ENCODE measurements around the gene ZSCAN21.

The ZSCAN21 gene

GRCh38 chr7:100101016-100101862 is 51.7 kb downstream of the ZSCAN21 start, which contains the start of the genes AP4M1 and MCM7:
Gene AP4M1 (plus strand): TSS chr7:100101643. CDS start chr7:100101715, 72 bp downstream.
Gene MCM7 (minus strand): TSS chr7:100101397. CDS start chr7:100101294, 103 bp downstream.
- DNase-seq, result peak; percentile 97

GRCh38 chr7:100102950-100103840 is 53.6 kb downstream of the ZSCAN21 start:
- no peak for DNase-seq

- DNase-seq, result no peak
Observed at GRCh38 chr7:100105534-100105933, 56.0 kb downstream of the ZSCAN21 start.

GRCh38 chr7:100106633-100107032 is 57.1 kb downstream of the ZSCAN21 start:
- DNase-seq, result no peak

GRCh38 chr7:100107125-100107737 is 57.7 kb downstream of the ZSCAN21 start:
- no peak for DNase-seq

- DNase-seq, result no peak
Observed at GRCh38 chr7:100107890-100108289, 58.3 kb downstream of the ZSCAN21 start.

GRCh38 chr7:100109521-100110163 is 60.1 kb downstream of the ZSCAN21 start:
- no peak for DNase-seq

- no peak for DNase-seq
Observed at GRCh38 chr7:100111156-100111555, 61.6 kb downstream of the ZSCAN21 start.

- DNase-seq, result no peak
Observed at GRCh38 chr7:100111914-100112313, 62.3 kb downstream of the ZSCAN21 start.
